ENCODE measurements around the gene ABCB9.
"Not testable (repeated sequence)": the region's sequence is repeated elsewhere in the genome, so short reads cannot be mapped to it uniquely, and the experiment has no call there.

ABCB9 gene

DNA sequence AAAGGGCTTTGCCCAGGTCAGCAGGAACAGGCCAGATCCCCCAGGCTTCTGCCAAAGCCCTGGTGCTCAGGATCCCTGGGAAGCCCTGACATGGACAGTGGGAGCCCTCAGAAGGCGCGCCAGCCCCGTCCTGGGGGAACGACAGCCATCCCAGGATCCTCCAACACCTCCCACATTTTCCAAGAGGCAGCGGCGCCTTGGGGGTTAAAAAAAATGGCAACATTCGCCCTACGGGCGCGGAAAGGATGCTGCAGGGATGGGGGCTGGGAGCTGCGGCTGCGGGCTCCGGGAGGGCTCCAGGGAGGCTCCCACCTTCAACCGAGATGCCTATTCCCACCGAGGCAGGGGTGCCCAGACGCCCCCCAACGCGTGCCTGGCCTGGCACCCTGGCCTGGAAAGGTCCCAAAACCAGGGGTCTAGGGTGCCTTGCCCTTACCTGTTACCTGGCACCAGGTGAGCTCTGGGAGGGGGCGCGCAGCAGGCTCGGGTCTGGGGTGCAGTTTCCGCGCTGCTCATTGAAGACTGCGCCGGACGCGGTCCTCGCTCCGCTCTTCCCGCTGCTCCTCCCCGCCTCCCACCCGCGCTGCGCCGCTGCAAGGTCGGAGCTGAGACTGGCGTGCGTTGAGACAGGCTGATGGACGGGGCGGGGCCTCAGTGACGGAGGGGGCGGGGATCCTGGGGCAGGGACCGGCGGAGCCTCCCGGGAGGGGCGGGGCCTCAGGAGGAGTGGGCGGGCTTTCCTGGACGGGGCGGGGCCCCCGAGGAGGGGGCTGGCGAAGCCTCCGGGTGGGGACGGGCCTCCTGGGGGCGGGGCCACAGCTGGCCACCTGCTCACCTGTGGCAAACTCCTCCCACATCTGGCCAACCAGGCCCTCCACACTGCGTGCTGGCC lies at the start of gene ABCB9:
ABCB9 (minus strand) TSS at position 613 of the 892 bp plus-strand sequence. CDS start 6,228 bp downstream, outside the sequence.
- peak; percentile 71 for DNase-seq

DNA sequence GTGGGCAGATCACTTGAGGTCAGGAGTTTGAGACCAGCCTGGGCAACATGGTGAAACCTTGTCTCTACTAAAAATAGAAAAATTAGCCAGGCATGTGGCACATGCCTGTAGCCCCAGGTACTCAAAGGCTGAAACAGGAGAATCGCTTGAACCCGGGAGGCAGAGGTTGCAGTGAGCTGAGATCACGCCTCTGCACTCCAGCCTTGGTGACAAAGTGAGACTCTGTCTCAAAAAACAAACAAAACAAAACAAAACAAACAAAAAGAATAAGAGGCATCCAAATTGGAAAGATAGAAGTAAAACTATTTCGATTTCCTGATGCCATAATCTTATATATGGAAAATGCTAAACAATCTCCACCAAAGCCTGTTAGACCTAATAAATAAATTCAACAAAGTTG lies 48.2 kb upstream of the ABCB9 start:
- DNase-seq: not testable (repeated sequence)

DNA sequence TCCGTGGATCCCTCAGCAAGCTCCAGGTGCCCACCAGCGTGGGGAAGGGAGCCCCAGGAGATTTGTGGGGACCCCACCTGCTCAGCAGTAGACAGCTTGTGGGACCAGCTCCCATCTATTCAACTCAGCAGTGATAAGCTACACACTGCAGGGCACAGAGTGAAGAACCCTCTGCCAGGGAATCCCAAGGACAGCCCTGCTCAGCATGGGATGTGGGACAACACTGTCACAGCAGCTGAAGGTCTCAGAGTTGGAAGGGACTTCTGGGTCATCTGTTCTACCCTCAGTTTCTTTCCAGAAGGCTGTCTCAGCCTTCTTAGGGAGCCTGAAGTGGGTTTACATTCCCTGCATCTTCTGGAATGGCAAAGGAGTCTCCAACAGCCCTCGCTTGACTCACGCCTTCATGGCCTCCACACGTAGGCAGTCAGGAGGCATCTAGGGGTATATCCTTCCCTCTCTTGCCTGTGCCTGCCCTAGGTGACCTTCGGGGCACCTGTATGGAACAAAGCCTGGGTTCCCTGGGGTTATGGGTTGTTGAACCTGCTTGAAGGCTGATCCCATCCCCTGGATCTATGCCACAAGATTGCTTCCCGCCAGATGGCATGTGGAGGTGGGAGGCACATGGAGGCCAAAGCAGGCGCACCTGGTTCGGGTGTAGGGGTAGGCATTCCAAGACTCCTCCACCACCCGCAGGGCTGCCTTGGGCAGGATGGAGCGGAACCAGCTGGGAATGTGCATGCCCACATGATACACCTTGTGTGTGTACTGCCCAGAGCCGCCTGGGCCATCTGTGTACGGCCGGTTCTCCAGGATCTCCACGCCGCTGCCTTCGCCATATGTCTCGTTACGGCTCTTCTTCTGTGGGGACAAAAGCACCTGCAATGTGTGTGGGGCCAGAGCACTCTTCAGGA lies 47.2 kb upstream of the ABCB9 start:
- no peak for DNase-seq

DNA sequence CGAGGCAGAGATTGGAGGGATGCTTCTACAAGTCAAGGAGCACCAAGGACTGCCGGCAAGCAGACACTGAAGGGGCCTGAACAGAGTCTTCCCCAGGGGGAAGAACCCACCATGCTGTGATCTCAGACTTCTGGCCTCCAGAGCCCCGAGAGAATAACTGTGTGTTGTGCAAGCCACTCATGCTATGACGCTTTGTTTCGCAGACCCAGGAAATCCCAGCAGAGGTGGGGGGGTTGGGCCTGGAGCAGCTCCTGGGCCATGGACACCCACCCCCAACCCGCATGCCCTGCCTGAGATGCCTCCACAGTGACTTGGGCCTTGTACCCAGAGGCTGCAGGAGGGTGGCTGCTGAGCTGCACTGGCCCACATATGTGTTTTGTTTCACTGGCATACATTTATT lies 45.4 kb upstream of the ABCB9 start:
- no peak for DNase-seq

DNA sequence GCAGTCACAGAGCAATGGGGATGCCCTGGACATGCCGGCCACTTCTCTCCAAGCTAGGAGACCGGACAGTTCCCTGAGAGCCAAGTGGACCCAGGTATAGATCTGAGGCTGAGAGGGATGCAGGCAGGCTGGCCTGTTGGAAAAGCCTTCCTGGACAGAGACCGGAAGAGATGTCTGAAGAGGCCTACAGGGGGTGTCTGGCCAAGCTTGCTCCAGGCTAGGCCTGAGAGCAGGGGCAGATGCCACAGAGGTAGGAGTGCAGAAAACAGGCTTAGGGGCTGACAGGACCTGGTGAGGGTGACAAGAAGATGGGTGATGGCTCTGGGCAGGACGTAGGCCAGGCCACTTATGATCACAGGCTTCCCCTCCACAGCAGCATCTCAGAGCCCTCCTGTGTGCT lies 44.4 kb upstream of the ABCB9 start:
- no peak for DNase-seq

DNA sequence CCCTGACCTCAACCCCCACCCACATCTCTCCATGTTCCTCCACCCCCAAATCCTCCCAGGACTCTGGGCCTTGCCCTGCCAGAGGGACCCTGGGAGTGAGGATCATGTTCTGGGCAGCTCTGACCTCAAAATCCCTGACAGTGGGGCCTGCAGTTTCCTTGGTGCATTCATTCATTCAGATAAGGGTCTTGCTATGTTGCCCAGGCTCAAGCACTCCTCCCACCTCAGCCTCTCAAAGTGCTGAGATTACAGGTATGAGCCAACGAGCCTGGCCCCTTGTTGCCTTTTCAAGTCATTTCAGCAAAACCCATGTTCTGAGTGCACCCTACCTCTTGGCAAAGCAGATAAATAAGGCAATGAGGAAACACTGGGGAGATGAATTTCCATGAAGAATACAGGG lies 43.8 kb upstream of the ABCB9 start:
- DNase-seq: no peak

DNA sequence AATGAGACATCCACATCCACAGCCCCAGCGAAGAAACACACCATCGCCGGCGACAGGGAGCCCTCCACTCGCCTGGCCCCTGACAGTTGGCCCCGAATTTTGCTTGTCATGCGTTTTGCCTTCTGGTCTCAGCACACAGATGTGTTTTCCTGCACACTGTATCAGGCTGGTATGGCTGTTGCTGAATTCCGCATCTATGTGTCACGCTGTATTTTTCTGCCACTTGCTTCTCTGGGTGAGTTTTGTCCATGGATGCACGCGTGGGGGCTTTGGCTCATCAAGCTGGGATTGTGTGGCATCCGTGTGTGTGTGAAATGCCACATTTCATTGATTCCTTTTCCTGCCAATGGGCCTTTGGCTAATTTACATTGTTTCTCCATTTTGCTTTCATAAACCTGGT lies 40.7 kb upstream of the ABCB9 start:
- DNase-seq: no peak

DNA sequence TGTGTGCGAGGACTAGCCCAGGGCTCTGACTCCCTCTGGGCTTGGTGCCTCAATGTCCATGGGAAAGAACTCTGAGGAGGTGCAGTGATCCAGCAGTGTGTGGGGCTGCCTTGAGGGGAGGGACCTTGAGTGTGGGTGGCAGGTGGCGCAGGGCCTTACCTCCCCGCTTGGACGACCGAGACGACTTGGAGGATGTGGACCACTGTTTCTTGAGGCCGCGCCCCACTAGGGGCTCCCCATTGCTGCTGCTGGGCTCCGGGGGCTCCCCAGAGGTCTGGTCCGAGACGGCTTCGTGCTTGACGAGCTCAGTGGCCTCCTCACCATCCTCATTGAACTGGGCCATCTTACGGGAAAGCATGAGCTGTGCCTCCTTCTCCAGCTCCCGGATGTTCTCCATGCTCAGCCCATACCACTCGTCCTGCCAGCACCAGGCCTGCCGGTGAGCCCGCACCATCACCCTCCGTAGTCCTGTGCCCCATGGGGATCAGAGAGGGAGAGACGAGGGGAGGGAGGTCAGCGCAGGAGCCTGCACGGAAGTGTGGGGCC lies 38.9 kb upstream of the ABCB9 start:
- DNase-seq: no peak

DNA sequence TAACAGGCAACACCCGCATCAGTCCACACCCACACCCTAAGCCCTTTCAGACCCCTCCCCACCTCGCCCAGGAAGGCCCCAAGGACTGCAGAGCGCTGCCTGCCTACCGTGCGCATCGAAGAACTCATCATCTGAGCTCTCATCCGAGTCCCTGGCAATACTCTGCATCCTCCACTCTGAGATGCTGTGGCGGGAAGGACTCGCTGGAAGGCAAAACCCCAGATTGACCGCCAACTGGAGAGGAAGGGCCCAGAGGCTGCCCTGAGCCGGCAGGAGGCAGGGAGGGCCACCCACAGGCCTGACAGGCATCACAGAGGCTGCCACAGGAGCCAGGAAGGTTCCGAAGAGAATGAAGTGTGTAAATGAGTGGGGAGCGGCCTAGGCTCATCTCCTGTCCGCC lies 38.0 kb upstream of the ABCB9 start:
- no peak for DNase-seq

DNA sequence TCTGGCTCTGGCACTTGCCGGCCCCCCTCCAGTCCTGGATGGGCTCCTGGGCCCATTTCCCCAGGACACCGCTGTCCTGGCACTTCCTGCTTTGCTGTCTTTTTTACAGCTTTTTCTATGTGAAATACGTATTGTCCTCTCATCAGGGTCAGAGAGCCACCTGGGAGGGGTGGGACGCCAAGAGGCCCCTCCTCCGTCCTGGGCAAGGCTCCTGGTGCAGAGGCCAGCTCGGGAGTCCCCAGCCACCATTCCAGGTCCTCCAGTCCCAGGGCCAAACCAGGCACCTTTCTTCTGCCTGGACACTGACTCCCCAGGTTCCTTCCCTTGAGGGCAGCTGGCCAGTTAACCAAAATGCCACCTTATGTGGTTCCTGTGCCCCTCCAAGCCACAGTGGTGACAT lies 37.0 kb upstream of the ABCB9 start:
- no peak for DNase-seq

DNA sequence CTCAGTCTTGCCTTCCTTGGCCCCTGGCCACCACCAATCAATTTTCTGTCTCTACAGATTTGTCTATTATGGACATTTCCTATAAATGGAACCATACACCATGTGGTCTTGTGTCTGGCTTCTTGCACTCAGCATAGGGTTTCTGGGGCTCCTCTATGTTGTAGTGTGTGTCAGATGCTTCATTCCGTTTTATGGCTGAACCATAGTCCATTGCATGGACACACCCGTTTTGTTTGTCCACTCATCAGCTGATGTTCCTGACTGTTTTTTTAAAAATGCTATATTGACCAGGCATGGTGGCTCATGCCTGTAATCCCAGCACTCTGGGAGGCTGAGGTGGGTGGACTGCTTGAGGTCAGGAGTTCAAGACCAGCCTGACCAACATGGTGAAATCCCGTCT lies 35.2 kb upstream of the ABCB9 start:
- no peak for DNase-seq

DNA sequence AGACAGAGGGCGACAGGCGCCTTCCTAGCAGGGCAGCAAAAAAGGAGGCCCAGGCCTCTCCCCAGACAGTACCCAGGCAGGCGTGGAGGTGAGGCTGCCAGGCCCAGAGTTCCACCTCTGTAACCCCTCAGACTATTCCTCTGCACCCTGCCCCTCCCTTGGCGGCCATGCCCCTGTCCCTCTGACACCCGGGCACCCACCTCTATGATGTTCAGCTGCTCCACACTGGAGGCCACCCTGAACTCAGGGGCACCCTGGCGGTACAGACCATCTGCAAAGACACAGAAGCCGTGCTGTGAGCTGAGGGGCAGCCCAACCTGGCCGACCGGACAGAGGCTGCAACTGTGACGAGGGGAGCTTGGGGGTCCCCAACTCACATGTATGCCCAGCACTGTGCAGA lies 34.3 kb upstream of the ABCB9 start:
- no peak for DNase-seq

DNA sequence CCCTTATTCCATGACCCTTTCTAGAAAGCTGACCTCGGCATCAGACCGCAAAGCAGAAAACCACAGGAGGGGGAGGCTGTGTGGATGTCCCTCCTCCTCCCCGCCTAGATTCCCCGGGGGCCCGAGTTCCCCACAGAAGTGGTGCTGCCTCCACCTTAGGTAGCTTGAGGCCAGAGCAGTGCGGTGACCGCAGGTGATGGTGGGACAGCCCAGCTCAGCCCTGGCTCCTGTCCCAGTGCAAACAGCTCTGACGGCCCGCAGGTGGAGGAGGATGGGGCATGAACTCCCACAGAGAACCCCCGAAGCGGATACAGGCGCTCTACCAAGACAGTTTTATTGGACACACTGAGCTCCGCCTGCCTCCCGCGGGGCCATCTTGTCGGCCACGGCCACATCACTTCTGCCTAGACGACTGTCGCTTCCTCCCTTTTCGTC lies 33.7 kb upstream of the ABCB9 start:
- no peak for DNase-seq

DNA sequence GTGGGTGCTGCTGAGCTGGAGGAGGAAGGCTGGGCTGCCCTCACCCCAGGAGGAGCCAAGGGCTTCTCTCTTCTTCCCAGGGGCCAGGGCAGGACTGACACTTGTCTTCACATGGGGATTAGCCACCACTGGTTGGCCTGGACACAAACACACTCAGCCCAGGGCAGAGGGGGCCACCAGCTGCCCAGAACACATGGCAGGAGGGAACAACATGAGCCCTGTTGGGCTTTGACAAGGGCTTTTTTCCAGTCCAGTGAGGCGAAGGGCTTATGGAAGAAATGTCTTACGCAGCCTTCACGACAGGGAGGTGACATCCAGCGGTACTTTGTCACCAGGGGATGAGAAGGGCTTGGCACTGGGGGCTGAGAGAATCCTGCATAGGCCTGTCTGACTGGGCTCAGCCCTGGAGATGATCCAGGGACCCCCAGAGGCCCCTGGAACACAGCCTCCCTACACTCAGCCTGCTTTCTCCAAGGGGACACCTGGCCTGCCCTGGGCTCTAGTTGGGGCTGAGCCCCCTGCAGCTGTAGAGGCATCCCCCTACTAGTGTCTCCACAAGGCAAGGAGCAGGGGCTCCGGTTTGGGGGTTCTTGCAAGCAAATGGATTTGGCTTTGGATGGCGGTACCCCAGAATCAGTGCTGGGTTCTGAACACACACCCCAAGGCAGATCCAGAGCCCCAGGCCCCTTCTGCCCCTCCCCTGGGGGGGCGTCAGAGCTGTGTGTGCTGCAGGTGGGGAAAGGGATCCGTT lies 33.1 kb upstream of the ABCB9 start:
- no peak for DNase-seq

DNA sequence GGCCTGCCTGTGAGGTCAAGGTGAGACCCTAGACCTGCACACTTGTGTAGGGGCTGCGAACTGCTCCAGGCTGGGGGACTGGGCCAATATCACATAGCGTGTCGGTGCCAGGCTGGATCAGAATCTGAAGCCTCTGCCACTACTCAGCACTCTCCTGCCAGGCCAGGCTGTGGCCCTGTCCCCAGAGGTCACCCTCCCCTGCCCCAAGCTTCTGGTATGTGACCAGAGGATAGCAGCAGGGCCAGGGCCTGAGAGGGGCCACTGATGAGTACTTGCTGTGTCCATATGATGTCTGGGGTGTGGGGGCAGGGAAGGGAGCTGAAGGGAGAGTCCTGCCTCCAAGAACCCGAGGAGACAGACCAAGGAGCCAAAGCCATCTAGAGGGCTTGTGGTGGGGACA lies 32.1 kb upstream of the ABCB9 start:
- no peak for DNase-seq

DNA sequence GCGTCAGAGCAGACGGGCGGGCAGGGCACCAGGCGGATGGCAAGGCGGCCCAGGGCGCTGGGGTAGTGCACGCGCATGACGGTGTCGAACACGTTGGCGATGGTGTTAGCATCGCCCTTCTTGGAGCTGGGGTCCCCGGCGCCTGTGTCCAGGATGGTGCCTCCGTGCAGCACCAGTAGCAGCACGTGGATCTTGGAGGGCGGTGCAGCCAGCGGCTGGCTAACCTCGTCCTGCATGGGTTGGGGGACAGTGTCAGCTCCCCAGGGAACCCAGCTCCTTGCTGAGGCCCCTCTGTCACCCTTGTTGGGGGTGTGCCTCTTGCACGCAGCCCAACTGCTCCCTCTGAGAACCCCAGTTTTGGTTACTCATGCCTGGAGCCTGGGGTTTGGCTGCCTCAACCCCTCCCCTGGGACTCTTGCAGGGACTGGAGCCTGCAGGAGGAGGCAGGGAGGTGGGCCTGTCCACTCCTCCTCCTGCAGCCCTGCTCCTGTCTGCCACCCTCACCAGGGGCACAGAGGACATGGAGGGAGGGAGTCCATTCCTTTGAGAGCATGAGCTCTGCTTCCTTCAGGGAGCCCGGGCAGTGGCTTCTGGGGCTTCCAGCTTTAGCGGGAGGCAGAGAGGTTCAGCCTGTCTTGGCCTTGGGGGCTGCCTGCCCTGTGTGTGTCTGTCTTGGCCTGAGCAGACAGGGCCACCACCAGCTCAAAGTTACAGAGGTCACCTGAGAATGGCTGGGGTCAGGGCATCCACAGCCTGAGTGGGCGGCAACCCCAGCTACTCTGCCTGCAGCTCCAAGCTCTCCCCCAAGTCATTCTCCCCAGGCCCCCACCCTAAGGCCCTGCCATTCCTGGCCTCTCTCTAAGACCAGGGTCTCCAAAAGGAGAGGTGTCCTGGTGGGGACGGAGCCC lies 31.3 kb upstream of the ABCB9 start:
- no peak for DNase-seq

DNA sequence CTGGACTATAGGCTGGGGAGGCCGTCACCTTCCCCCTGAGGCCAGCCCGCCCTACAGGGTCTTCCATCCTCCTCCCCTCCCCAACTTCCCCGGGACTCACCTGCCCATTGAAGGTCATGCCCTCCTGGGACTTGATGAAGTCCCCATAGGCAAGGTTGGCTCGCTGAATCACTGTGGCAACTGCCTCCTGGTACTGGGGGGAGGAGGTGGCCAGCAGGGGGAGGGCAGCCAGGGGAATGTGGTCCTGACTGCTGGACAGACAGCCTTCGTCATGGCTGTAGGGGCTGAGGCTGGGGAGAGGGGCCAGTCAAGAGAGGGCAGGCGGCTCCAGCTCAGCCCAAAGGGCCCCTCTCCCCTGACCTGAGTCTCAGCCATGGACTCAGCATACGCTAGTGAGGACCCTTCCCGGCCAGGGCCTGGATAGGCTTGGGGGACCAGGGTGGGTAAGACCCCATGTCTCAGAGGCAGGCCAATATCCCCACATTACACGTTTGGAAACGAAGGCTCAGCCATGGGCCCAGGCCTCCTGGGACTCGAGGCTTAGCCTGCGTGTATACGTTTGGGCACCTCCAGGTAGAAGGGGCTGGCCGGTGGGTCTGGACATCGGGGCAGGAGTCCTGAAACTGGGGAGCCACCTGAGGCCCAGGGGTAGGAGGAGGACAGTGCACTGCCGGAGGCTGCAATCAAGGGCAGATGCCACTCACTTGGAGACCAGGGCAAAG lies 30.5 kb upstream of the ABCB9 start:
- DNase-seq: no peak

DNA sequence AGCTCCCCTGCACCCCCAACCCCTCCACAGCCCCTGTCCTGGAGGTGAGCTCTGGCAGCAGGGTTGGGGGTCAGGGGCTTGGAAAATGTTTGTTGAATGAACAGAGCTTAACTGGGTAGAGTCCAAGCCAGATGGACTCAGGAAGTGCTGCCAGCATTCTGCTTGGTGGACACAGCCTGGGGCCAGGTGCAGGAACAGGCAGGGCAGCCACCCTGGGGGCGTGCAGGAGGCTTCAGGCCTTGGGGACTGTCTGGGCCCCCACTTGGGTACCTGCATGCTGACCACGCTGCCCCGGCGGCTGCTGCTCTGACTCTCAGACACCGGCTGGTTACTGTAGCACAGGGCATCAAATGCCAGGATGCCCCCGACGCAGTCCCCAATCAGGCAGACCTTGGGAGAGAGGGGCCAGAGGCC lies 29.9 kb upstream of the ABCB9 start:
- no peak for DNase-seq

DNA sequence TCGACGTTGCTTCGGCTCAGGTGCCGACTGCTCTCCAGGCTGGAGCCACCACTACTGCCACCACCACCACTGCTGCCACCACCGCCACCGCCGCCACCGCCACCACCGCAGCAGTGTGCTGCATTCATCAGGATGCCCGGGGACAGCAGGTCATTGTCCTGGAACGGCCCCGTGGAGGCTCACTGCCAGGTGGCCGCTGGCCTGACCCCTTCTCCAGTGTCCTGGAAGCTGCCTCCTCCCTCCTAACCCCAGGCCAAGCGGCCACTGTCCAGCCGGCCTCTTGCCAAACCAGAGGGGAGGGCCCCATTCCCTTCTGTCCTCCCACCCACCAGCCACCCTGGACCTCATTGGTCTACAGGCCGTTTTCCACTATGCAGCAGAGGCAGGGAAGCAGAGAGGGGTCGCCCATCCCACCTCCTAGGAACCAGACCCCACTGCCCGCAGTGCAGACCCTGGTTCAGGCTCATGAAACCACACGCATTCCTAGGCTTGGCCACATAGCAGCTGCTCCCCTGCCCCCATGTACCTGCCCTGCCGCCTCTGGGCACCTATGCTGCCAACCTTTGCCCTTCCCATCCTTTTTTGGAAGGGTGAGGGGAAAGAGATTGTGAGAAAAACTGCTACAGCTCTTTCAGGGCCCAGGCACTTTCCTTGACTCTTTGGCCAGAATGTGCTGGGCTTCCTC lies 29.4 kb upstream of the ABCB9 start:
- no peak for DNase-seq

DNA sequence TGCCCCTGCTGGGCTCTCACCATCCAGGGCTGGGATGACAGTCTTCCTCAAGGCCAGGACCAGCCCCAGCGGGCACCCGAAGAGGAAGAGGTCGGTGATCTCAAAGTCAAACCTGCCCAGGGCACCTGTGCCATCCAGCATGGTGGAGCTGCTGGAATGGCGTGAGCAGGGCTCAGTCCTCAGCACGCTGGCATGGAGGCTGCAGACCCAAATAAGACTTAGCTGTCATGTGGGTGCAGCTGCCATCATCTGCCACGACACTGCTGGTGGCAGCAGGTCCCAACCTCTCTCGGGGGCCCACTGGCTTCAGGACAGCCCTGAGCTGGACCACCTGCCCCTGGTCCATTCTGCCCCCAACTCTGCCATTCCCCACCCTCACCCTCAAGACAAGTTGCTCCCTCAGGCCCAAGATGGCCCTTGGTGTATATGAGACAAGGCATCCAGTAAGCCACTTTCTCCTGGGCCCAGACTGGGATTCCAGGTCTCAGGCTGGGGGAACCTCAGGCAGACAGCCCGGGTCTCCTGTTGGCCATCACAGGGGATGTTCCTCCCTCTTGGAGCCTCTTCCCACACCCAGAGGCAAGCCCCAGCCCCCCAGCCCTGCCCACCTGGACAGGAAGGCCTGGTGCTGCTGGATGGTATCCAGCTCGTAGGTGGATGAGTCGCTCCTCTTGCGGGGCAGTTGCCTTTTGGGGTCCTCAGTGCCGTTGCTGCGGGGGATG lies 28.7 kb upstream of the ABCB9 start:
- no peak for DNase-seq

Measured in NCI-H1092 (cell line).